ENCODE measurements around the gene SDK1.

The SDK1 gene

GRCh38 chr7:4057289-4057616 lies 756.2 kb downstream of the SDK1 start:
- no peak for DNase-seq (ENCODE audit: extremely low read depth in 1 of 2, low read depth in 1 of 2)

- DNase-seq (ENCODE audit: extremely low read depth in 1 of 2, low read depth in 1 of 2), result no peak
Measured at GRCh38 chr7:4058158-4058557, 757.1 kb downstream of the SDK1 start.

DNA sequence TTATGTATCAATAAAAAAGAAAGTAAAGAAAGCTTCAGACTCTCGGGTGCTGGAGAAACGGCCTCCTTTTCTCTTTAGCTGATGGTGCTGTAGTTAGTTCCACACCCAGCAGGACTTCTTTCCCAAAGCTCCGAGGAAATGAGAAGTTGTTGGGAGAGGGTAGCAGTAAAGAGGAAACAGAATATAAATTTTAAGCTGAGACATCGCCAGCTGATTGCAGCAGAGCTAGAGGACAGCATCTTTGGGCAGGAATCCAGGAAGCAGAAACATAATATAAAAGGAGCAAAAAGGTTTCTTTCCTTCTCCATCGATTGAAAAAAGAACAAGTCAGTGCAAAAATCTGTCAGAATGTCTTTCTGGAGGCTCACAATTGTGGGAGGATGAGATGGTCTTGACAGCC lies 764.1 kb downstream of the SDK1 start:
- DNase-seq (ENCODE audit: extremely low read depth in 1 of 2, low read depth in 1 of 2), result no peak

- no peak for DNase-seq (ENCODE audit: extremely low read depth in 1 of 2, low read depth in 1 of 2)
Measured at GRCh38 chr7:4066206-4066605, 765.2 kb downstream of the SDK1 start.

DNA sequence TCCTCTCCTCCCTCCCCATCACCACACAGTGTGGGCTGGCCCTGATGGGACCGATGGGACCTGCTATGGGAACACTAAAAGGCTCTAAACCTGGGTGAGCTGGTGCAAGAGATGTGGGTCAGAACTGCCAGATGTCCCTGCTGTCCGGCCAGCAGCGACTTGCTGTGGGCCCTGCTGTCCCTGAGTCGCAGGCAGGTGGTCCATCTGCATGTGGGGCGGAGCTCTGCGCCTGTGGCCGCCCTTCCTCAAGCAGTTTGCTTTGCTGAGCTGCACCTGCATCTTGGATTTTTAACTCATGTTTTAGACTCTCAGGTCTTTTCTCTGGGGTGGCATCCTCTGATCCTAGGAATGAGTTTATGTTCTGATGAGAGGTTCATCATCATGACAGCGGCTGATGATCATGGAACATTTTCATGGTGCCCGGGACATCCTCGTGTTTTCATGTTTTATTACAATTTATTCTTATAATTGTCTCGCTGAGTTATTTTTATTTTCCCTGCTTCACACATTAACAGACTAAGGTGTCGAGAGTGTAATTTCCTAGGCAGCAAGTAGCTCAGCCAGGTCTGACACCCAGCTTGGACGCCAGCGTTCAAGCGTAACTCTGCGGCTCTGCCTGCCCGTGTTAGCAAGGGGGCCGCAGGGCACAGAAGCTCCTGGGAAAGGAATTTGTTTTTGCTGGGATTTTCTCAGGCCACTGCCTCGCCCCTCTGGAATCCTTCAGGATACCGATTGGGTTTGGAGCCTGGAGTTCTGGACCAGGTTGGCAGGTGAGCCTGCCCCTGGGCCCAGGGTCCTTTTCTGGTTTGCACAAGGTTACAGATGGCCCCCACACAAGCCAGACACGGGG lies 765.8 kb downstream of the SDK1 start:
- no peak for DNase-seq (ENCODE audit: extremely low read depth in 1 of 2, low read depth in 1 of 2)

- DNase-seq (ENCODE audit: extremely low read depth in 1 of 2, low read depth in 1 of 2), result no peak
Measured at GRCh38 chr7:4067476-4067760, 766.4 kb downstream of the SDK1 start.

DNA sequence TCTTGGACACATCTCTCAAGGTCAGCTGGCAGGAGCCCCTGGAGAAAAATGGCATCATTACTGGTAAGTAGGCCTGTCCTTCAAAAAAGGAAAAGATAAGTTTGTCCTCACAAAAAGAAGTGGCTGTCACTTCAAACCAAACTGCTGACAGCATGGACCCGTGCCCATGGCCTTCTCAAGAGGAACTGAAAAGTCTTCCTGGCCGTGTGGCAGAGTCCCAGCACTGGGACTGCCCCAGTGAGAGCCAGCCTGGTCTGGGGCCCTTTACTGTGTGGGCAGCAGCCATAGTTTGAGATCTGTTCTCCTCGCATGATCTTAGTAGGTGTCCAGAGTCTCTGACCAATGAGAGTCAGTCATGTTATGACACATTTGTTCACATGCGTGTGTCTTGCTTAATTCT lies 766.8 kb downstream of the SDK1 start:
- DNase-seq (ENCODE audit: extremely low read depth in 1 of 2, low read depth in 1 of 2), result no peak

DNA sequence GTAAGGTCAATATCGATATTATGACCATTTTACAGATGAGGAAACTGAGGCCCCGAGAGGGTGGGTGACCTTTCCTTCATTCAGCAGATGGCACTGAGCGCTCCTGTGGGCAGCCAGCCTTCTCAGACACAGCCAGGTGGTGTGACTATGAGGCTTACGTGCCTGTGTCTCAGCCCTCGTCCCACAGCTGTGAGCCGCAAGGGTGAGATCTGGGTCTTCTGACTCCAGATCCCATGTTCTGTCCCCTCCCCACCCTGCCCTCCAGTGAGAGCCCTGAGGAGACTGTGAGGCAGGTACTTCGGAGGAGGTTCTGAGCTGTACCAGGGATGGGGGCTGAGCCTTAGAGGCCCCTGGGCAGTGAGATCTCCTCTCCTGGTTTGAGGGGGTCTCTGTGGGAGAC lies 767.2 kb downstream of the SDK1 start:
- no peak for DNase-seq (ENCODE audit: extremely low read depth in 1 of 2, low read depth in 1 of 2)

- DNase-seq (ENCODE audit: extremely low read depth in 1 of 2, low read depth in 1 of 2), result no peak
Measured at GRCh38 chr7:4069268-4070095, 768.4 kb downstream of the SDK1 start.

DNA sequence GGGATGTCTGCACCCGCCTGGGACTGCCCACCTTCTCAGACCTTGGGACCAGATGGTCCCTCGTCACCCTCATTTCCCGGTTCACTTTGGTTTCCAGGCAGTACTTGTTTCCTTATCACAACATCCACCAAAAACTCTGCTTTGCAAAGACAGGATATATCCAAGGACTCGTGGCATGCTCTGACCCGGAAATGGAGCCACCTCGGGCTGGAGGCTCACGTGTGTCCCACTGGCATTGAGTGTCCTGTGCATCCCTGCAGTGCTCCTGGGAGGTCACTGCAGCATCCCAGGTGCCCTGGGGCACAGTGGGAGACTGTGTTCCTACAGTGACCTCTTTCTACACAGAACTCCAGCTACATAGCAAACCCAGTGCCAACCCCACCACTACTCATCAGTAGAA lies 769.2 kb downstream of the SDK1 start:
- no peak for DNase-seq (ENCODE audit: extremely low read depth in 1 of 2, low read depth in 1 of 2)

GRCh38 chr7:4071370-4072058 lies 770.5 kb downstream of the SDK1 start:
- no peak for DNase-seq (ENCODE audit: extremely low read depth in 1 of 2, low read depth in 1 of 2)

GRCh38 chr7:4072161-4072925 lies 771.3 kb downstream of the SDK1 start:
- DNase-seq (ENCODE audit: extremely low read depth in 1 of 2, low read depth in 1 of 2), result no peak

DNA sequence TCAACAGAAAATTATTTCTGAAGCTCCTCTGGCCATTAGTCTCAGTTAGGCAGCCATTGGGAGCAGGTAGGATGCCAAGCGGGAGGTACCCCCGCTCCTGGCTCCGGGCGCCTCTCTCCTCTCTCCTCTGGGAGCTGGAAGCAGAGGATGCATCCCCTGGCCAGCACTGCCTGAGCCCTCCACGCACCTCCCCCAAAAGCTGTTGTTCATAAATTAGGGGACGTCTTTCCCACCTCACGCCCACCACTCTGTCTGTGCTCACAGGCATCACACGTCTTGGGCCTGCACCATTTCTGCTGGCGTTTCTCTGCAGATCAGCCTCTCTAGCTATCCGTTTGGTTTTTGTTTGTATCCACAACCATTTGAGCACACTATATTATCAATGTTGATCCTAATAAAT lies 772.0 kb downstream of the SDK1 start:
- DNase-seq (ENCODE audit: extremely low read depth in 1 of 2, low read depth in 1 of 2), result no peak

GRCh38 chr7:4073750-4074149 lies 772.7 kb downstream of the SDK1 start:
- no peak for DNase-seq (ENCODE audit: extremely low read depth in 1 of 2, low read depth in 1 of 2)

GRCh38 chr7:4074407-4074806 lies 773.4 kb downstream of the SDK1 start:
- DNase-seq (ENCODE audit: extremely low read depth in 1 of 2, low read depth in 1 of 2), result no peak

DNA sequence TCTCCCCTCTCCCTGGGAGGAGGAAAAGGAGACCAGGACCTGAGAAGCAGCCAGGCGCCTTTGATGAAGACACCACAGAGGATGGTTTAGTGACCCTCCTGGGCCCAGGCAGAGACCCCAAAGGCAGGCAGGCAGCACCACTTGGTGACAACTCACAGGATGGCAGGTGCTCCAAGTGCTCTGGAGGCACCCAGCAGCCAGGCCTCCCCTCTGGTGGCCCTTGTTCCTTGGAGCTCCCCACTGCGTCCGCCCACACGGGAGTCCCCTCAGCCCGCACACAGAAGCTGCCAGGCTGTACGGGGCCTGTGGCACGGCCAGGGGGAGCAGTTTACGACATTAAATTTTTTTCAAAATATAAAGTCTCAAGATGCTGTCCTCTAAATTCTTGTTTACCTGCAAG lies 773.9 kb downstream of the SDK1 start:
- DNase-seq (ENCODE audit: extremely low read depth in 1 of 2, low read depth in 1 of 2), result no peak

DNA sequence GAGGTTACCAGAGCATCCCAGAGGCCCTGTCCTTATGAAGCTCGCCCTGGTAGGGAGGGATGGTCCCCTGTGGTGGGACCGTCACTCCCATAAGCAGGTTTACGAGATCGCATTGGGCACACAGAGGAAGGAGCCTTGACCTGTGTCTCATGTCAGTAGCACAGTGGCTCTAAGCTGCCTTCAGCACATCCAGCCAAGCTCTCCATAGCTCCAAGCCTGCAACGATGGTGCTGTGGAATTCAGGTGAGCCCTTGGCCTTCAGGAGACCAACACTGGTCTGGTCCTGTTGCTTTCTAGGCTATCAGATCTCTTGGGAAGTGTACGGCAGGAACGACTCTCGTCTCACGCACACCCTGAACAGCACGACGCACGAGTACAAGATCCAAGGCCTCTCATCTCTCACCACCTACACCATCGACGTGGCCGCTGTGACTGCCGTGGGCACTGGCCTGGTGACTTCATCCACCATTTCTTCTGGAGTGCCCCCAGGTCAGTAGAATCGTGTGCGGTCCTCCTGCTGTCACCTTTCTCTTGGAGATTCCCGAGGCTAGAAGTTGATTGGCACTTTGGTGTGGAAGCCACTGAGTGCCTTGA lies 775.7 kb downstream of the SDK1 start:
- DNase-seq (ENCODE audit: extremely low read depth in 1 of 2, low read depth in 1 of 2), result no peak

- DNase-seq (ENCODE audit: extremely low read depth in 1 of 2, low read depth in 1 of 2), result no peak
Measured at GRCh38 chr7:4077980-4078379, 776.9 kb downstream of the SDK1 start.

- no peak for DNase-seq (ENCODE audit: extremely low read depth in 1 of 2, low read depth in 1 of 2)
Measured at GRCh38 chr7:4078580-4078979, 777.5 kb downstream of the SDK1 start.

- no peak for DNase-seq (ENCODE audit: extremely low read depth in 1 of 2, low read depth in 1 of 2)
Measured at GRCh38 chr7:4079366-4079765, 778.3 kb downstream of the SDK1 start.

GRCh38 chr7:4079956-4080355 lies 778.9 kb downstream of the SDK1 start:
- no peak for DNase-seq (ENCODE audit: extremely low read depth in 1 of 2, low read depth in 1 of 2)
